ENCODE measurements around the gene GAA.

DNA sequence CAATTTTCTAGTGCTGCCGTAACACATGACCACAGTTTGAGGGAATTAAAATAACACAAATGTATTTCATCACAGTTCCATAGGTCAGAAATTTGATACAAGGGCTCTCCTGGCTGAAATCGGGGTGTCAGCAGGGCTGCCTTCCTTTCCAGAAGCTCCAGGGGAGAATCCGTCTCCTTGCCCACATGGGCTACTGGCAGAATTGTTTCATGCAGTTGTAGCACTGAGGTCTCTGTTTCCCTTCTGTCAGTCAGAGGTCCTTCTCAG, 25.0 kb downstream of the GAA start:
- TF ChIP-seq CHD2 (IDR thresholded peaks at IDR 0.05; ENCODE audit: low read length, partially characterized antibody) = no peak
- TF ChIP-seq, protein P1, sequence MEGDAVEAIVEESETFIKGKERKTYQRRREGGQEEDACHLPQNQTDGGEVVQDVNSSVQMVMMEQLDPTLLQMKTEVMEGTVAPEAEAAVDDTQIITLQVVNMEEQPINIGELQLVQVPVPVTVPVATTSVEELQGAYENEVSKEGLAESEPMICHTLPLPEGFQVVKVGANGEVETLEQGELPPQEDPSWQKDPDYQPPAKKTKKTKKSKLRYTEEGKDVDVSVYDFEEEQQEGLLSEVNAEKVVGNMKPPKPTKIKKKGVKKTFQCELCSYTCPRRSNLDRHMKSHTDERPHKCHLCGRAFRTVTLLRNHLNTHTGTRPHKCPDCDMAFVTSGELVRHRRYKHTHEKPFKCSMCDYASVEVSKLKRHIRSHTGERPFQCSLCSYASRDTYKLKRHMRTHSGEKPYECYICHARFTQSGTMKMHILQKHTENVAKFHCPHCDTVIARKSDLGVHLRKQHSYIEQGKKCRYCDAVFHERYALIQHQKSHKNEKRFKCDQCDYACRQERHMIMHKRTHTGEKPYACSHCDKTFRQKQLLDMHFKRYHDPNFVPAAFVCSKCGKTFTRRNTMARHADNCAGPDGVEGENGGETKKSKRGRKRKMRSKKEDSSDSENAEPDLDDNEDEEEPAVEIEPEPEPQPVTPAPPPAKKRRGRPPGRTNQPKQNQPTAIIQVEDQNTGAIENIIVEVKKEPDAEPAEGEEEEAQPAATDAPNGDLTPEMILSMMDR (IDR thresholded peaks at IDR 0.05) = no peak
- no peak for TF ChIP-seq EP300 (IDR thresholded peaks at IDR 0.05; ENCODE audit: borderline replicate concordance in 1 of 2, low read depth in 1 of 2, low read length in 1 of 2)
- TF ChIP-seq, protein P2, sequence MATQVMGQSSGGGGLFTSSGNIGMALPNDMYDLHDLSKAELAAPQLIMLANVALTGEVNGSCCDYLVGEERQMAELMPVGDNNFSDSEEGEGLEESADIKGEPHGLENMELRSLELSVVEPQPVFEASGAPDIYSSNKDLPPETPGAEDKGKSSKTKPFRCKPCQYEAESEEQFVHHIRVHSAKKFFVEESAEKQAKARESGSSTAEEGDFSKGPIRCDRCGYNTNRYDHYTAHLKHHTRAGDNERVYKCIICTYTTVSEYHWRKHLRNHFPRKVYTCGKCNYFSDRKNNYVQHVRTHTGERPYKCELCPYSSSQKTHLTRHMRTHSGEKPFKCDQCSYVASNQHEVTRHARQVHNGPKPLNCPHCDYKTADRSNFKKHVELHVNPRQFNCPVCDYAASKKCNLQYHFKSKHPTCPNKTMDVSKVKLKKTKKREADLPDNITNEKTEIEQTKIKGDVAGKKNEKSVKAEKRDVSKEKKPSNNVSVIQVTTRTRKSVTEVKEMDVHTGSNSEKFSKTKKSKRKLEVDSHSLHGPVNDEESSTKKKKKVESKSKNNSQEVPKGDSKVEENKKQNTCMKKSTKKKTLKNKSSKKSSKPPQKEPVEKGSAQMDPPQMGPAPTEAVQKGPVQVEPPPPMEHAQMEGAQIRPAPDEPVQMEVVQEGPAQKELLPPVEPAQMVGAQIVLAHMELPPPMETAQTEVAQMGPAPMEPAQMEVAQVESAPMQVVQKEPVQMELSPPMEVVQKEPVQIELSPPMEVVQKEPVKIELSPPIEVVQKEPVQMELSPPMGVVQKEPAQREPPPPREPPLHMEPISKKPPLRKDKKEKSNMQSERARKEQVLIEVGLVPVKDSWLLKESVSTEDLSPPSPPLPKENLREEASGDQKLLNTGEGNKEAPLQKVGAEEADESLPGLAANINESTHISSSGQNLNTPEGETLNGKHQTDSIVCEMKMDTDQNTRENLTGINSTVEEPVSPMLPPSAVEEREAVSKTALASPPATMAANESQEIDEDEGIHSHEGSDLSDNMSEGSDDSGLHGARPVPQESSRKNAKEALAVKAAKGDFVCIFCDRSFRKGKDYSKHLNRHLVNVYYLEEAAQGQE (IDR thresholded peaks at IDR 0.05; ENCODE audit: low read depth, low read length) = no peak
